K562 (cell line): Measurements from ENCODE around the gene PPP1R15B. TPM values are rescaled to one million over a fixed set of nuclear protein-coding genes. Genes with fewer than 3 reads are reported as not detected.

ENCODE experiments used
- ATAC-seq: fragments of 200-7000 bp; cut with Tn5 transposase; 3 replicates; pipeline ENCODE4 v1.9.1; 2020; ENCODE audit warnings: moderate library complexity
- BruUV-seq: library from RNA; stranded (reverse); fragments of 400-500 nt; replicated peaks from 2 replicates; lab custom pipeline; 2021; lab: Mats Ljungman, UMichigan
- CTCF ChIA-PET: fragments of 300-600 bp; formaldehyde crosslinking; extraction: SDS; loops from one replicate; lab custom pipeline; 2021; ENCODE audit warnings: low intra/inter-chr PET ratio; lab: Yijun Ruan, JAX
- POLR2A ChIA-PET: fragments of 300-600, 350-650 bp; sonication (Branson Sonifier 250); formaldehyde crosslinking; extraction: SDS; loops from one replicate; lab custom pipeline; 2021; ENCODE audit warnings: antibody characterized with exemption, inconsistent platforms; lab: Yijun Ruan, JAX
- DNase-seq, 4 experiments: peaks; one replicate each; pipeline versions ENCODE4 v3.0.0 to v3.0.0-alpha.2; 2011 to 2018; ENCODE audit warnings: low spot score in 3 of 4, mixed read lengths in 3 of 4; ENCODE audit errors: extremely low read depth in 1 of 4
- FAIRE-seq: peaks from 2 replicates; lab custom pipeline; 2011; peaks lifted over from hg19 to GRCh38; lab: Jason Lieb, UNC
- H2AFZ ChIP-seq: 2 replicates; pipeline ENCODE4 v1.6.0; 2011; ENCODE audit warnings: low read depth, low read length, control low read depth, inconsistent platforms
- H3K27ac ChIP-seq: fragments of 200-600 bp; 3 replicates; pipeline ENCODE4 v1.8.0; 2011; ENCODE audit warnings: low read depth, mild to moderate bottlenecking, control low read depth, inconsistent platforms, low read length, moderate library complexity, mixed read lengths; ENCODE audit errors: extremely low read depth
- H3K27me3 ChIP-seq, 2 experiments: fragments of 300-600 bp in 1 of 2; 2 replicates in 1 of 2; 3 replicates in 1 of 2; pipeline versions ENCODE4 v1.6.0 to v1.8.0; 2011; ENCODE audit warnings: inconsistent platforms in 2 of 2, low read length in 2 of 2, mild to moderate bottlenecking in 1 of 2, mixed read lengths in 1 of 2, moderate library complexity in 1 of 2; ENCODE audit not compliant: control insufficient read depth in 2 of 2, insufficient read depth in 2 of 2
- H3K36me3 ChIP-seq: fragments of 300-600 bp; 3 replicates; pipeline ENCODE4 v1.8.0; 2011; ENCODE audit warnings: mild to moderate bottlenecking, low read length, inconsistent platforms; ENCODE audit not compliant: control insufficient read depth, insufficient read depth
- H3K4me1 ChIP-seq, 2 experiments: fragments of 200-600 bp in 1 of 2; replicated peaks in 1 of 2; 2 replicates in 1 of 2; 3 replicates in 1 of 2; pipeline versions ENCODE4 v1.5.1 to v1.8.0; 2011; ENCODE audit warnings: inconsistent platforms in 2 of 2, low read length in 2 of 2, mild to moderate bottlenecking in 1 of 2, mixed read lengths in 1 of 2, moderate library complexity in 1 of 2; ENCODE audit not compliant: control insufficient read depth in 2 of 2, insufficient read depth in 2 of 2
- H3K4me2 ChIP-seq: 2 replicates; pipeline ENCODE4 v1.6.1; 2011; ENCODE audit warnings: low read length, control low read depth, inconsistent platforms, mixed read lengths; ENCODE audit not compliant: insufficient read depth
- H3K4me3 ChIP-seq: fragments of 200-600 bp; sonication (generic), shearing (Covaris generic); 2 replicates; pipeline ENCODE4 v1.5.1; 2016; ENCODE audit warnings: control low read depth, inconsistent platforms
- H3K79me2 ChIP-seq: fragments of 200-600 bp; 3 replicates; pipeline ENCODE4 v1.8.0; 2011; ENCODE audit warnings: low read length, inconsistent platforms; ENCODE audit not compliant: control insufficient read depth, insufficient read depth
- H3K9ac ChIP-seq, 2 experiments: 2 replicates each; pipeline versions ENCODE4 v1.6.0 to v1.6.1; 2011; ENCODE audit warnings: low read depth in 2 of 2, low read length in 2 of 2, control low read depth in 1 of 2, inconsistent platforms in 1 of 2, mild to moderate bottlenecking in 1 of 2, mixed read lengths in 1 of 2; ENCODE audit not compliant: insufficient read depth in 1 of 2
- H3K9me1 ChIP-seq: one replicate; pipeline ENCODE4 v1.6.0; 2011; ENCODE audit warnings: inconsistent platforms, mild to moderate bottlenecking, low read length, moderate library complexity; ENCODE audit not compliant: control insufficient read depth, insufficient read depth
- H3K9me3 ChIP-seq: replicated peaks from 2 replicates; pipeline ENCODE4 v1.5.1; 2011; ENCODE audit warnings: low read depth, low read length, inconsistent platforms; ENCODE audit not compliant: control insufficient read depth, insufficient read depth
- H4K20me1 ChIP-seq: replicated peaks from 2 replicates; pipeline ENCODE4 v1.6.1; 2011; ENCODE audit warnings: low read length, inconsistent platforms, mixed read lengths; ENCODE audit not compliant: control insufficient read depth, insufficient read depth
- SNAPC5 ChIP-seq: fragments of 250-450 bp; sonication (Bioruptor Pico); IDR thresholded peaks from 2 replicates; pipeline ENCODE4 v1.8.0; 2021; ENCODE audit warnings: moderate library complexity, mild to moderate bottlenecking, inconsistent platforms
- ZFP36 ChIP-seq: fragments of 150-350 bp; IDR thresholded peaks from 2 replicates; pipeline ENCODE4 v1.6.1; 2018; ENCODE audit warnings: low read length, low read depth; ENCODE audit not compliant: partially characterized antibody
- ZNF707 ChIP-seq: fragments of 250-450 bp; sonication (Bioruptor Pico); conservative IDR thresholded peaks from 2 replicates; pipeline ENCODE4 v1.8.0; 2022; ENCODE audit warnings: inconsistent platforms, mild to moderate bottlenecking, moderate library complexity
- WGBS: fragments of 100-300 bp; shearing (Covaris generic); methylation state at CpG from one replicate; pipeline ENCODE4 v1.1.6; 2016; ENCODE audit warnings: low coverage, mixed read lengths; ENCODE audit not compliant: insufficient coverage; ENCODE audit errors: missing lambda C conversion rate; 5-methylcytosine and 5-hydroxymethylcytosine counted together
- in situ Hi-C: fragments of 300-500 bp; cut with MboI; formaldehyde crosslinking; loops from 4 replicates; pipeline ENCODE4 v1.15.0; 2018; ENCODE audit warnings: inconsistent platforms, mixed read lengths
- intact Hi-C: fragments of 100-400 bp; cut with micrococcal nuclease; formaldehyde crosslinking; loops from 2 replicates; pipeline ENCODE4 v1.14.2; 2022
- polyA plus RNA-seq, 8 experiments: library from polyadenylated mRNA; depleted of rRNA in 4 of 8; stranded (reverse) in 5 of 8; unstranded in 3 of 8; fragments of >200 nt; fragmentation: Nextera tagmentation in 2 of 8; fragmentation: Illumina TruSeq in 1 of 8; extraction: Ambion mirVana in 2 of 8; extraction: Trizol in 1 of 8; gene quantifications; 2 replicates each; pipeline versions ENCODE4 v1.2.1 to v1.2.3, GENCODE V29; 2011 to 2014; ENCODE audit warnings: inconsistent platforms in 1 of 8, missing spikeins in 1 of 8
- total RNA-seq, 7 experiments: library from RNA; depleted of rRNA in 6 of 7; stranded (reverse); fragments of >200 nt in 6 of 7; fragmentation: Illumina TruSeq in 2 of 7; extraction: Trizol in 2 of 7; gene quantifications; 2 replicates each; pipeline versions ENCODE4 v1.2.1 to v1.2.3, GENCODE V29; 2011 to 2021; ENCODE audit warnings: low replicate concordance in 1 of 7

Gene PPP1R15B
- total and polyA plus RNA-seq, 9 of the 15 experiments (the other 6 are each of a cell fraction or from before 2014, with no cell fraction given) = 17.0 to 48.1 (median 30.8) TPM

- no peak overlapping the region for H2AFZ ChIP-seq
- ATAC-seq = no peak
- peaks cover 33 to 52% of the 10 kb centered on the region in 2 experiments for H3K27me3 ChIP-seq
- WGBS = 21% methylated on average over 8 of the region's 8 CpGs
- in situ Hi-C loops (no loop called here), intact Hi-C loops (no loop called here)
- no peak overlapping the region for H3K27ac ChIP-seq
- H3K9me1 ChIP-seq = no peaks in the 10 kb centered on the region
- H3K36me3 ChIP-seq = no peaks in the 10 kb centered on the region
- H3K79me2 ChIP-seq = no peaks in the 10 kb centered on the region
- no peak overlapping the region for H3K4me2 ChIP-seq
- POLR2A ChIA-PET = interaction anchor here (0.7 to 1.6 kb wide), 3 partner anchors 8 to 16 kb away, joined by 3 to 5 read pairs (median 3); no protein-coding TSS in a partner anchor
- FAIRE-seq = no peak
- H3K9me3 ChIP-seq = no peaks in the 10 kb centered on the region
- peaks cover 0 to 4% of the 10 kb centered on the region in 2 experiments; a peak in 1 of 5 replicates for H3K4me1 ChIP-seq
- CTCF ChIA-PET = no interaction called here
- H4K20me1 ChIP-seq = 0 out of 2 replicates have a peak, but pooled peaks cover 3% of the 10 kb centered on the region
- no peak overlapping the region for H3K4me3 ChIP-seq
- no peak overlapping the region for H3K9ac ChIP-seq
- BruUV-seq = no TSS peak
- peak; percentile 85 for TF ChIP-seq ZFP36
- 0 out of 2 replicates have a peak, but pooled peaks have one; percentile 8 for TF ChIP-seq ZNF707 (CRISPR knock-in tag)
- TF ChIP-seq SNAPC5 (CRISPR knock-in tag) = no peak
- DNase-seq = no peak
These were observed 39.9 kb upstream of the PPP1R15B start for GRCh38 chr1:204451352-204452124.
